ENCODE measurements around the gene CPA4. TPM values are rescaled to one million over a fixed set of nuclear protein-coding genes. Genes with fewer than 3 reads are reported as not detected.

CPA4 gene
- total RNA-seq, 1 donor from 2014 or later: 10.3 TPM

DNA sequence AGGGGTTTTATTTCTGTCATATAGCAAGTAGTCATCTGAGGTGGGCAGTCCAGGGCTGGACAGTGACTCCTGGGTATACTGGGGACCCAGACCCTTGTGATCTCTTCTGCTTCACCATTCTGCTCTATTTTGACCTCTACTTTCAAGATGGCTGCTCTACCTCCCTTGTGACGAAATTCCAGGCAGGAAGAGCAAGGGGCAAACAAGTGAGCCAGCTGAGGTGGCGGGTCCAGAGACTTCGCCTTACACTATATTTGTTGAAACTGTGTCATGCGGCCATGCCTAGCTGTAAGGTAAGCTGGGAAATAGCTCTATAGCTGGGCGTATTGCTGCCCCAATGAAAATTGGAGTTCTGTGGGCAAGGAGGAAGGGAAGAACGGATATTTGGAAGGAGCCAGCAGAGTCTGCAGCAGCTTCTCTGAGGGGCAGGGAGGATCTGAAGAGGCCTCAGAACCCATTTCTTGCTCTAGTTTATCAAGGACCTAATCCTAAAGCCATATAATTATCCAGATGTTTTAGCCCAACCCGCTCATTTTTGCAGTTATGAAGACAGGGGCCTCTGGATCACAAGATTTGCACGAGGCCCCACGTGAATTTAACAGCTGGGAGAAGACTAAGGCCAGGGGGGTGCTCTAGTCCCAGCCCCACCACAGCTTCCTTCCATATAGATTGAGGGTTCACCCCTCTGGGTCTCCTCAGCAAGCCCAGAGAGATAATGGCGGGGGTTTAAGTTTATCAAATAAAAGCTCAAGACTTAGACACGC is 79.6 kb downstream of the CPA4 start:
- TF ChIP-seq CTCF (IDR thresholded peaks at IDR 0.05): no peak
- Mint-ChIP-seq H3K4me3 (ENCODE audit: unreplicated experiment) (peak overlapping the region; percentile 22), H3K36me3 (ENCODE audit: low read depth) (peaks cover 3% of the 10 kb centered on the region), H3K4me1 (ENCODE audit: low read depth) (peaks cover 62% of the 10 kb centered on the region), H3K27me3 (ENCODE audit: low read depth) (no peaks in the 10 kb centered on the region), H3K9me3 (ENCODE audit: low read depth) (peaks cover 11% of the 10 kb centered on the region), H3K27ac (ENCODE audit: unreplicated experiment) (peak overlapping the region; percentile 100)
- peak; percentile 10 for DNase-seq (ENCODE audit: low spot score)

Other genes with a start within 250 kb of the CPA4 start
- gene ZC3HC1, start 241.8 kb upstream of the CPA4 start, total RNA-seq: 12.0 to 15.9 TPM (median 14.7 TPM) in 3 replicates
- gene KLHDC10, start 222.6 kb upstream of the CPA4 start, total RNA-seq: 28.0 to 32.2 TPM (median 28.0 TPM) in 3 replicates
- gene TMEM209, start 87.8 kb upstream of the CPA4 start, total RNA-seq: 13.2 to 14.8 TPM (median 14.8 TPM) in 3 replicates
- not detected in 3 replicates for gene SSMEM1, start 85.3 kb upstream of the CPA4 start, total RNA-seq
- not detected in 3 replicates for gene CPA2, start 26.3 kb upstream of the CPA4 start, total RNA-seq
- gene CPA5, start 51.7 kb downstream of the CPA4 start, total RNA-seq: not detected in 3 replicates
- 0.20 TPM in 1 of 3 replicates, not detected in the others for gene CPA1, start 87.3 kb downstream of the CPA4 start, total RNA-seq
- gene CEP41, start 147.9 kb downstream of the CPA4 start, total RNA-seq: 10.3 to 13.9 TPM (median 10.4 TPM) in 3 replicates
- 43.2 to 62.1 TPM (median 58.1 TPM) in 3 replicates for gene MEST, start 198.9 kb downstream of the CPA4 start, total RNA-seq